Measurements from ENCODE around the gene ARHGEF6.

DNA sequence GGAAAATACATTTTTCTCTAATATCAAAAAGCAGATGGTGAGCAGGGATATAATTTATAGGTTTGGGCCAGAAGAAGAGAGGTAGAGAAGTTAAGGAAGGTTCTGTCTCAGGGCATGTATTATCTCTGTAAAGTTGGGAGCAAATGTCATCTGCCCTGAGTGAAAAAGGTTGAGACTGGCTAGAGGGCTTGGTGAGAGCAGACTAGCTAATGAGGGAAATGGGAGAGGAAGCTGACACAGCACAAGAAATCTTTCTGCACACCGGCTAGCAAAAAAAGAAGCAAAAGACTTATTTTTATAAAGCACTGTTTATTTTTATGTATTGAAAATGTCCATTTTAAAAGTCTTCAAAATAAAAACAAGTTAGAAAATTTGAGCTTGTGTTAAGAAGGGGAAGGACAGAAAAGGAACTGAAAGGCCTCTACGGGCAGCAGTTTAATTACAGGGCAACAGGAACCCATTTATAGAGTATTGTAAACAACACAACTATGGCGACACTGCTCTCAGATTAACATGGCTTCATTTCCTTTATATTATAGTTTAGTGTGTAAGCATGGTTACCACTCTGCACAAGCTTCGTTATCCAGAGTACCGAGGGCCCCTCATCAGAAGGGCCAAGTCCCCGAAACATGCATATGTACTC lies 115.4 kb downstream of the ARHGEF6 start:
- TF ChIP-seq, protein P1, sequence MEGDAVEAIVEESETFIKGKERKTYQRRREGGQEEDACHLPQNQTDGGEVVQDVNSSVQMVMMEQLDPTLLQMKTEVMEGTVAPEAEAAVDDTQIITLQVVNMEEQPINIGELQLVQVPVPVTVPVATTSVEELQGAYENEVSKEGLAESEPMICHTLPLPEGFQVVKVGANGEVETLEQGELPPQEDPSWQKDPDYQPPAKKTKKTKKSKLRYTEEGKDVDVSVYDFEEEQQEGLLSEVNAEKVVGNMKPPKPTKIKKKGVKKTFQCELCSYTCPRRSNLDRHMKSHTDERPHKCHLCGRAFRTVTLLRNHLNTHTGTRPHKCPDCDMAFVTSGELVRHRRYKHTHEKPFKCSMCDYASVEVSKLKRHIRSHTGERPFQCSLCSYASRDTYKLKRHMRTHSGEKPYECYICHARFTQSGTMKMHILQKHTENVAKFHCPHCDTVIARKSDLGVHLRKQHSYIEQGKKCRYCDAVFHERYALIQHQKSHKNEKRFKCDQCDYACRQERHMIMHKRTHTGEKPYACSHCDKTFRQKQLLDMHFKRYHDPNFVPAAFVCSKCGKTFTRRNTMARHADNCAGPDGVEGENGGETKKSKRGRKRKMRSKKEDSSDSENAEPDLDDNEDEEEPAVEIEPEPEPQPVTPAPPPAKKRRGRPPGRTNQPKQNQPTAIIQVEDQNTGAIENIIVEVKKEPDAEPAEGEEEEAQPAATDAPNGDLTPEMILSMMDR (IDR thresholded peaks at IDR 0.05), result no peak
- TF ChIP-seq POLR2A (IDR thresholded peaks at IDR 0.05) (no peak), POLR2AphosphoS5 (IDR thresholded peaks at IDR 0.05; ENCODE audit: insufficient read depth in 1 of 2, low read depth in 1 of 2) (no peak)

Measured in vagina (tissue), 2 donors.